ENCODE data around the gene ZNF778.

DNA sequence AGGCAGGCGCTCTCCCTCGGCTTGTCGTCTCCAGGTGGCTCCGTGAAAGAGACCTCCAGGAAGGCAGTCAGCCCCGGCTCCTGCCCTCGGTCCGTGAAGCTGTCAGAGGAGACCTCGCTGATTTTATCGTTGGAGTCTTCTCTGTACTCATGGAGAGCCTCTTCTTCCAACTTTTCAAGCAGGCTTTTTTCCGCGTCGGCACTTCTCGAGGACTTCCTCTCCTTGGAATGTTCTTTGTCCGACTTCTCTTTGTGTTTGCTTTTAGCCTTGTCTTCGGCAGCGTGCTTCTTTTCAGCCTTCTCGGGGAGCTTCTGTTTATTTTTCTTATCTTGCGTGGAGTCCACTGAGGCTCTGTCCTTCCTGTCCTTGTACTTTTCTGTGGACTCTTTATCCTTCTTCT is 65.0 kb downstream of the ZNF778 start:
- TF ChIP-seq, protein P1, sequence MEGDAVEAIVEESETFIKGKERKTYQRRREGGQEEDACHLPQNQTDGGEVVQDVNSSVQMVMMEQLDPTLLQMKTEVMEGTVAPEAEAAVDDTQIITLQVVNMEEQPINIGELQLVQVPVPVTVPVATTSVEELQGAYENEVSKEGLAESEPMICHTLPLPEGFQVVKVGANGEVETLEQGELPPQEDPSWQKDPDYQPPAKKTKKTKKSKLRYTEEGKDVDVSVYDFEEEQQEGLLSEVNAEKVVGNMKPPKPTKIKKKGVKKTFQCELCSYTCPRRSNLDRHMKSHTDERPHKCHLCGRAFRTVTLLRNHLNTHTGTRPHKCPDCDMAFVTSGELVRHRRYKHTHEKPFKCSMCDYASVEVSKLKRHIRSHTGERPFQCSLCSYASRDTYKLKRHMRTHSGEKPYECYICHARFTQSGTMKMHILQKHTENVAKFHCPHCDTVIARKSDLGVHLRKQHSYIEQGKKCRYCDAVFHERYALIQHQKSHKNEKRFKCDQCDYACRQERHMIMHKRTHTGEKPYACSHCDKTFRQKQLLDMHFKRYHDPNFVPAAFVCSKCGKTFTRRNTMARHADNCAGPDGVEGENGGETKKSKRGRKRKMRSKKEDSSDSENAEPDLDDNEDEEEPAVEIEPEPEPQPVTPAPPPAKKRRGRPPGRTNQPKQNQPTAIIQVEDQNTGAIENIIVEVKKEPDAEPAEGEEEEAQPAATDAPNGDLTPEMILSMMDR (IDR thresholded peaks at IDR 0.05) = no peak
- no peak for TF ChIP-seq NFIC (IDR thresholded peaks at IDR 0.05; ENCODE audit: borderline replicate concordance)
- no peak for TF ChIP-seq SMC3 (IDR thresholded peaks at IDR 0.05; ENCODE audit: low read depth, low read length)
- TF ChIP-seq TAF1 (IDR thresholded peaks at IDR 0.05; ENCODE audit: borderline replicate concordance, low read depth, low read length) = no peak
- no peak for TF ChIP-seq RCOR1 (IDR thresholded peaks at IDR 0.05; ENCODE audit: low read length)
- TF ChIP-seq MXI1 (IDR thresholded peaks at IDR 0.05; ENCODE audit: low read depth, low read length) = no peak
- no peak for TF ChIP-seq GABPA (IDR thresholded peaks at IDR 0.05; ENCODE audit: low read depth)
- TF ChIP-seq, protein P2, sequence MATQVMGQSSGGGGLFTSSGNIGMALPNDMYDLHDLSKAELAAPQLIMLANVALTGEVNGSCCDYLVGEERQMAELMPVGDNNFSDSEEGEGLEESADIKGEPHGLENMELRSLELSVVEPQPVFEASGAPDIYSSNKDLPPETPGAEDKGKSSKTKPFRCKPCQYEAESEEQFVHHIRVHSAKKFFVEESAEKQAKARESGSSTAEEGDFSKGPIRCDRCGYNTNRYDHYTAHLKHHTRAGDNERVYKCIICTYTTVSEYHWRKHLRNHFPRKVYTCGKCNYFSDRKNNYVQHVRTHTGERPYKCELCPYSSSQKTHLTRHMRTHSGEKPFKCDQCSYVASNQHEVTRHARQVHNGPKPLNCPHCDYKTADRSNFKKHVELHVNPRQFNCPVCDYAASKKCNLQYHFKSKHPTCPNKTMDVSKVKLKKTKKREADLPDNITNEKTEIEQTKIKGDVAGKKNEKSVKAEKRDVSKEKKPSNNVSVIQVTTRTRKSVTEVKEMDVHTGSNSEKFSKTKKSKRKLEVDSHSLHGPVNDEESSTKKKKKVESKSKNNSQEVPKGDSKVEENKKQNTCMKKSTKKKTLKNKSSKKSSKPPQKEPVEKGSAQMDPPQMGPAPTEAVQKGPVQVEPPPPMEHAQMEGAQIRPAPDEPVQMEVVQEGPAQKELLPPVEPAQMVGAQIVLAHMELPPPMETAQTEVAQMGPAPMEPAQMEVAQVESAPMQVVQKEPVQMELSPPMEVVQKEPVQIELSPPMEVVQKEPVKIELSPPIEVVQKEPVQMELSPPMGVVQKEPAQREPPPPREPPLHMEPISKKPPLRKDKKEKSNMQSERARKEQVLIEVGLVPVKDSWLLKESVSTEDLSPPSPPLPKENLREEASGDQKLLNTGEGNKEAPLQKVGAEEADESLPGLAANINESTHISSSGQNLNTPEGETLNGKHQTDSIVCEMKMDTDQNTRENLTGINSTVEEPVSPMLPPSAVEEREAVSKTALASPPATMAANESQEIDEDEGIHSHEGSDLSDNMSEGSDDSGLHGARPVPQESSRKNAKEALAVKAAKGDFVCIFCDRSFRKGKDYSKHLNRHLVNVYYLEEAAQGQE (IDR thresholded peaks at IDR 0.05; ENCODE audit: low read depth, low read length) = no peak
- TF ChIP-seq, protein P3, sequence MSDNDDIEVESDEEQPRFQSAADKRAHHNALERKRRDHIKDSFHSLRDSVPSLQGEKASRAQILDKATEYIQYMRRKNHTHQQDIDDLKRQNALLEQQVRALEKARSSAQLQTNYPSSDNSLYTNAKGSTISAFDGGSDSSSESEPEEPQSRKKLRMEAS (IDR thresholded peaks at IDR 0.05; ENCODE audit: low read depth) = no peak
- no peak for TF ChIP-seq POLR2AphosphoS5 (IDR thresholded peaks at IDR 0.05; ENCODE audit: low read depth, low read length)
- no peak for TF ChIP-seq MEF2A (IDR thresholded peaks at IDR 0.05; ENCODE audit: borderline replicate concordance, low read depth)
- TF ChIP-seq ELF1 (IDR thresholded peaks at IDR 0.05) = no peak
